ENCODE results near the gene RCBTB1.
"Not testable (repeated sequence)": the region's sequence is repeated elsewhere in the genome, so short reads cannot be mapped to it uniquely, and the experiment has no call there.

DNA sequence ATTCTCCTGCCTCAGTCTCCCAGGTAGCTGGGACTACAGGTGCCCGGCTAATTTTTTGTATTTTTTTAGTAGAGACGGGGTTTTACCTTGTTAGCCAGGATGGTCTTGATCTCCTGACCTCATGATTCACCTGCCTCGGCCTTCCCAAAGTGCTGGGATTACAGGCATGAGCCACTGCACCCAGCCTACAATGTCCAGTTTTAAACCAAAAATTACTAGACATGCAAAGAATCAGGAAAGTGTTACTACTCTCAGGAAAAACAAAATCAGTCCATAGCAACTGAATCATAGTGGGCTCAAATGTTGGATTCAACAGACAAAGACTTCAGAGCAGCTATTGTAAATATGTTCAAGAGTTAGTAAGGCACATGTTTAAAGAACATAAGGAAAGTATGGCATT, 26.7 kb upstream of the RCBTB1 start:
- not testable (repeated sequence) for TF ChIP-seq POLR2AphosphoS5, CTCF (IDR thresholded peaks at IDR 0.05)

Data from upper lobe of left lung (tissue), 4 donors.